HG03469 (cell line): ENCODE data around the gene TANGO2.
"Not testable (repeated sequence)": the region's sequence is repeated elsewhere in the genome, so short reads cannot be mapped to it uniquely, and the experiment has no call there.

Experiments
- ATAC-seq: cut with Tn5 transposase; IDR thresholded peaks from one replicate; pipeline ENCODE4 v1.9.1; 2021; ENCODE audit warnings: mild to moderate bottlenecking, moderate library complexity, moderate number of reproducible peaks; ENCODE audit not compliant: unreplicated experiment

Gene TANGO2

DNA sequence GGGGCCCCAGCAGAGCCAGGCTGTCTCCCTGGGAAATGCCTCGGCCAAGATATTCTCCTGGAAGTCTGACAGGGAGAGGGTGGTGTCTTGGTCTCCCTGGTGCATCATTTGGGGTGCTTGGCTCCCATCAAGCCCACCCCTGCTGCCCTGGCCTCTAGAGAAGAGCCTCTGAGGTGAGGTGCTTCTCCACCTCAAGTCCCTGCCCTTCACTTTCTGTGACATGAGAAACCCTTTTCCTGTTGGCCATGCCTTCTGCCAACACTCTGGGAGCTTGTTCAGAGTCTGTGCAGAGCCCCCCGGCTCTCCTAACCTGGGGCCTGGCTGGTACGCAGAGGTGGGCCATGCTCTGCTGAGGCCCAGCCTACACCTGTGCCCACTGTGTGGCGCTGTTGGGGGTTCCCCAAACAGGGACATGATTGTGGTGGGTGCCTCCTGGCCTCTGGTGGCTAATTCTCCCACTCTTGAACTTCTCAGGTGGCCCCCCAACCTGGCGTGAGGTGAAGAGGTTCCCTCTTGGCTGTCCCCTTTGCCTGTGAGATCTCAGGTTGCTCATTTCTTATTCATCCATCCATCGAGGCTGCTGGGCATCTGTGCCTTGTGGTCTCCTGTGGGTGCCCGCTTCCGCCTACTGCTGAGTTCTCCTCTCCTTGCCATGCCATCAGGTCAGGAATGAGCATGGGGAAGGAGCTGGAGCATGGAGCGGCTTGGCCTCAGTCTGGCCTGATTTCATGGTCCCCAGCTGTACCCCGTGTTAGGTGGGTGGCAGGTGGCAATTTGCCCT, 40.0 kb downstream of the TANGO2 start:
- no peak for ATAC-seq

DNA sequence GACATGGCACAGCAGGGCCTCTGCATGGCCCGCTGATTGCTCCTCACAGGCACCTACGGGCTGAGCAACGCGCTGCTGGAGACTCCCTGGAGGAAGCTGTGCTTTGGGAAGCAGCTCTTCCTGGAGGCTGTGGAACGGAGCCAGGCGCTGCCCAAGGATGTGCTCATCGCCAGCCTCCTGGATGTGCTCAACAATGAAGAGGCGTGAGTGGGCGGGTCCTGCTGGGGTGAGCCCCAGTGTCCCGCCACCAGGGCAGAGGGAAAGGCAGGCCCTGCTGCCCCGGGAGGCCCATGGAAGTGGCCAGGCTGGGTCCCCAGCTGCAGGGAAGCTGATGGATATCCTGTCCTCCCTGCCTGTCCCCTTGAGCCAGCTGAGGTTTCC, 40.6 kb downstream of the TANGO2 start:
- no peak for ATAC-seq

DNA sequence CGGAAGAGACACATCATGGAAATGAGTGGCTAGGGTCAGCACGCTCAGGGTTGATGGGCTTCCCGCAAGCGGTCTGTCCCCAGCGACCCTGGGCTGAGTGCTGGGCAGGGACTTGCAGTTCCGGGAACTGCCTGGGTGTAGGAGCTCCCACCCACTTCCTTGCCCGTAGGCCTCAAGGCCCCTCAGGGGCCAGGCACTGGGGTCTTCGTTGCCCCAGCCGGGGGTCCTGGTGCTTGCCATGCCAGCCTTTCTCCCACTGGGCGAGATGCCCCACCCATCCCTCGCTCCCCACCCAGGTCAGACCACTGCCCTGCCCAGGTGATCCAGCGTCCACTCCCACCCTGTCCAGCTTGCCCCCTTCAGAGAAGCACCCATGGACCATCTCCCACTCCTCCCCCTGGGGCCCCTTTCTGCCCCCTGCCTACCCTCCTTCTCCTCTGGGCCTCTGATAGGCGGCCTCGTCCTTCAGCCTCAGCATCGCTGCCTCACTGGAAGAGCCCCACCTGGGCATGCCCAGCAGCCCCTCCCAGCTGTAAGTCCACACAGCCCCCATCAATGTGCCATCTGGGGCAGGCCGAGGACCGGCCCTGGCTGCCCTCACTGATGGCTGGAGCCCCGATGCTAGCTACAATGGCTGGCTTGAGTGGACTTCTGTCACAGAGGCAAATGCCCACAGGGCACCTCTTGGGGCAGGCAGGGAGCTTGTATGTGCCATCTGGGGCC, 41.3 kb downstream of the TANGO2 start:
- no peak for ATAC-seq

DNA sequence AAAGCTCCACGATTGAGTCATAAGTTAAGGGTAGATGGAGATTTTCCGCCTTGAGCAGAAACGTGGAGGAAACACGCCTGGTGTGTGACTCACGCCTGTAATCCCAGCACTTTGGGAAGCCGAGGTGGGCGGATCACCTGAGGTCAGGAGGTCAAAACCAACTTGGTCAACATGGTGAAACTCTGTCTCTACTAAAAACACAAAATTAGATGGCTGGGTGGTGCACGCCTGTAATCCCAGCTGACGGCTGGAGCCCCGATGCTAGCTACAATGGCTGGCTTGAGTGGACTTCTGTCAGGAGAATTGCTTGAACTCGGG, 41.8 kb downstream of the TANGO2 start:
- ATAC-seq, result no peak

- no peak for ATAC-seq
Observed at GRCh38 chr22:20063271-20064139, 42.6 kb downstream of the TANGO2 start.

GRCh38 chr22:20064140-20064480, 43.2 kb downstream of the TANGO2 start:
- no peak for ATAC-seq

DNA sequence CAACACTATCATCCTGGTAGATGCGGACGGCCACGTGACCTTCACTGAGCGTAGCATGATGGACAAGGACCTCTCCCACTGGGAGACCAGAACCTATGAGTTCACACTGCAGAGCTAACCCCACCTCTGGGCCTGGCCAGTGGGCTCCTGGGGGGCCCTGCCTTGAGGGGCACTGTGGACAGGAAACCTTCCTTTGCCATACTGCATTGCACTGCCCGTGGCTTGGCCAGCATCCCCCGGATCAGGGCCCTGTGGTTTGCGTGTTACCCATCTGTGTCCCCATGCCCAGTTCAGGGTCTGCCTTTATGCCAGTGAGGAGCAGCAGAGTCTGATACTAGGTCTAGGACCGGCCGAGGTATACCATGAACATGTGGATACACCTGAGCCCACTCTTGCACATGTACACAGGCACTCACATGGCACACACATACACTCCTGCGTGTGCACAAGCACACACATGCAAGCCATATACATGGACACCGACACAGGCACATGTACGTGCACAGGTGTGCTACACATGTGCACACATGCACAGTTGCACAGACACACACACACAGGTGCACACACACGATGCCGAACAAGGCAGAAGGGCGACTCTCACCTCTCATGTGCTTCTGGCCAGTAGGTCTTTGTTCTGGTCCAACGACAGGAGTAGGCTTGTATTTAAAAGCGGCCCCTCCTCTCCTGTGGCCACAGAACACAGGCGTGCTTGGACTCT, 43.8 kb downstream of the TANGO2 start:
- ATAC-seq, result no peak

DNA sequence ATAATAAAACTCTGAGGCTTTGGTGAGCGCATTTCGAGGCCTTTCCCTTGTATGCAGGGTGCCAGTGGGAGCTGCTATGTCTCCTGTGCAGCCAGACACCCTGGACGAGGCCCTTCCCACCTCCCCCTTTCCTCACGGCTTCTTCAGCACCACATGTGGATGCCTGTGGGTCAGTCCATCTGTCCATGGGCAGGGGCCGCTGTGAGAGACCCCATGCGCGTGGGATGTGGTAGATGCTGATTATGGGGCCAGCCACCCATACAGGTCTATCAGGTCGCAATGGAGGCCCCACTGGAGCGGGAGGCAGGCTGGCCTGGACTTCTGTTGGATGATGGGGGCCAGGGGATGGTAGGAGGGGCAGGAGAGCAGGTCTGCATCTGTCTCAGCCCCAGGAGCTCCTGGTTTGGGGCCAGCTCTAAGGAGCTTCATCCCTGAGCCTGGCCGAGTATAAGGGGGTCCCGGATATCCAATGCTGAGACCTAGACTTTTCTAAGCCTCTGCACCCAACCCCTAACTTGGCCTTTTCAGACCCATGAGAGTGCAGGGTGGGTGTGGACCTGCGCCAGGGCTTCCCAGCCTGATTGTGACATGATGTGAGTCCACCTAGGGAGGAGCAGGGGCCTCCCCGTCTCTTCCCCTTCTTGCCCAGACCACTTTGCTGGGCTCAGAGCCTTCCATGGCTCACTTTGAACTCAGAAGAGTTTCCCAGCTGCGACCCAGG, 45.1 kb downstream of the TANGO2 start:
- ATAC-seq, result no peak

- ATAC-seq, result no peak
Observed at GRCh38 chr22:20066617-20067383, 45.9 kb downstream of the TANGO2 start.

GRCh38 chr22:20067384-20067682, 46.4 kb downstream of the TANGO2 start:
- not testable (repeated sequence) for ATAC-seq

DNA sequence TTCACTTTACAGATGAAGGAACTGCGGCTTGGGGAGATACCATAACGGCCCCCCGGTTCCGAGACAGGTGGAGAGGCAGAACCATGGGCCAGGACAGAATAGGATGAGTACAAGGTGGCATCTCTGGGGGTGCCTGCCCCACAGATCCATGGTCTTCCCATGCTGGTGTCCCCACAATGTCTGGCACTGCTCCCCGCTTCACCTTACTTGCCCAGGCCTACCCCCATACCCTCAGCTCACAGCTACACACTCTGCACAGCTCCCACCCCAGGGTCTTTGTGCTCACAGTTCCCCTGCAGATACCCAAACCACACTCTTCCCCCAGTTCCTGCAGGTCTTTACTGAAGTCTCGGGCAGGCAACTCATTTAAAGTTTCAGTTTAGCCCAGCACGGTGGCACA, 47.7 kb downstream of the TANGO2 start:
- no peak for ATAC-seq

DNA sequence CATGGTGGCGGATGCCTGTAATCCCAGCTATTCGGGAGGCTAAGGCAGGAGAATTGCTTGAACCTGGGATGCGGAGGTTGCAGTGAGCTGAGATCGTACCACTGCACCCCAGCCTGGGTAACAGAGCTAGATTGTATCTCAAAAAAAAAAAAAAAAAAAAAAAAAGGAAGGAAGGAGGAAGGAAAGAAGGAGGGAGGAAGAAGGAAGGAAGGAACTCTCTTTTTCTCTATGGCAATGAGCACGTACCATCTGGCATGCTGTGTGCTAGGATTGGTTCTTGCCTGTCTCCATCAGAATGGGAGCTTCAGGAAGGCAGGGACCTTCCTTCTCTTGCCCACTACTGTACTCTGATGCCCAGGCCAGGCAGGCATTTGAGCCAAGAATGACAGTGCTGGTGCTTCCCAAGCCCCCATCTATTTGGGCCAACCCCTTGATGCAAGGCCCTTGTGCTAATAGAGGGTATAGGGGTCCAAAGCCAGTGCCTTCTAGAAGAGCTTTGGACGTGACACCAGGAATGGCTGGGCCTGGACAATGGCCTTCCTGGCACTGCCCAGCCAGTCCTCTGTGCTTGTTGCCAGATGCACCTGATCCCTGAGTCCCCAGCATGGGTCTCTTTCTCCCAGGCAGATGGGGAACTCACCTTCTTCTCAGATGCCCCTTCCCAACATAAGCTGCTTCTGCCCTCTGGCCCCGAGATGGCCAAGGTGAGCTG, 48.6 kb downstream of the TANGO2 start:
- no peak for ATAC-seq

DNA sequence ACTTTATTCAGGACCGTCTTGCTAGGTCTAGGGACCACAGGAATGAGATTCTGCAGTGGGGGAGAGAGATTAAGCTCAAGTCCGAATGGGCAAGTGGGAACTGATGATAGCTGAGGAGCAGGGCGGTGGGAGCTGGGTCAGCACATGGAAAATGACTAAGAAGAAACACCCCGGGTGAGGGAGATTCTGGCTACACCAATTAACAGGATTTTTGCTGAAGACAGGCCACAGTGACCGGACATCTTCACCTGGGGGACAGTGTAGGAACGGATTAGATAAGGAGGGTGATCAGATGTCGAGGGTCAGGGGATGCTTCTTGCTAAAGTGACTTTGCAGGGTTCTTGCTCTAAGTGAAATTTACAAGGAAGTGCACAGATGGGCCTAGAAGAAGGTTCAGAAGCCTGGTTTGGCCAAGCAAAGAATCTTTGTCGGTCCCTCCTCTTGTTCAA, 50.6 kb downstream of the TANGO2 start:
- ATAC-seq, result no peak

DNA sequence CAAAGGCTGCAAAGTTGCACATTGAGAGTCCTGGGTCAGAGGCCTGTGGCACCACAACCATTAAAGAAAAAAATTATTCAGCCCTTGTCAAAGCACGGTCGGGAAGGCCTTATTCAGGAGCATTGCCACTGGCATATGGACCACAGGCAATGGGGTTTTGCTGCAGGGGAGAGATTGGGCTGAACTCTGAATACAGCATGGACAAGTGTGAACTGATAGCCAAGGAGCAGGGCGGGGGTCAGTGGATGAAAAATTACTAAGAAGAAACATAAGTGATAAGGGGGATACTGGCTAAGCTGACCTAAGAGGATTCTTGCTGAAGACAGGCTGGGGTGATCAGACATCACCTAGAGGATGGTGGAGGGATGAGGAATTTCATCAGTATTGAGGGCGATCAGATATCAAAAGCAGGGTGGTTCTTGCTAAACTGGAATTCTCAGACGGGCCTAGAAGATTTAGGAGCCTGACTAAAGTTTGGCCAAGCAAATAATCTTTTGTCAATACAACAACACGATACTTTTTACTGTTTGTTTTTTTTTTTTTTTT, 55.8 kb downstream of the TANGO2 start:
- ATAC-seq, result no peak

- peak; percentile 47 for ATAC-seq
Observed at GRCh38 chr22:20079745-20080444, 59.0 kb downstream of the TANGO2 start, which contains the start of gene DGCR8. Gene DGCR8, plus strand, starts transcription at chr22:20080241. Its CDS starts 5,723 bp downstream, at chr22:20085964.

- ATAC-seq, result peak; percentile 35
Observed at GRCh38 chr22:20080445-20080775, 59.5 kb downstream of the TANGO2 start.

DNA sequence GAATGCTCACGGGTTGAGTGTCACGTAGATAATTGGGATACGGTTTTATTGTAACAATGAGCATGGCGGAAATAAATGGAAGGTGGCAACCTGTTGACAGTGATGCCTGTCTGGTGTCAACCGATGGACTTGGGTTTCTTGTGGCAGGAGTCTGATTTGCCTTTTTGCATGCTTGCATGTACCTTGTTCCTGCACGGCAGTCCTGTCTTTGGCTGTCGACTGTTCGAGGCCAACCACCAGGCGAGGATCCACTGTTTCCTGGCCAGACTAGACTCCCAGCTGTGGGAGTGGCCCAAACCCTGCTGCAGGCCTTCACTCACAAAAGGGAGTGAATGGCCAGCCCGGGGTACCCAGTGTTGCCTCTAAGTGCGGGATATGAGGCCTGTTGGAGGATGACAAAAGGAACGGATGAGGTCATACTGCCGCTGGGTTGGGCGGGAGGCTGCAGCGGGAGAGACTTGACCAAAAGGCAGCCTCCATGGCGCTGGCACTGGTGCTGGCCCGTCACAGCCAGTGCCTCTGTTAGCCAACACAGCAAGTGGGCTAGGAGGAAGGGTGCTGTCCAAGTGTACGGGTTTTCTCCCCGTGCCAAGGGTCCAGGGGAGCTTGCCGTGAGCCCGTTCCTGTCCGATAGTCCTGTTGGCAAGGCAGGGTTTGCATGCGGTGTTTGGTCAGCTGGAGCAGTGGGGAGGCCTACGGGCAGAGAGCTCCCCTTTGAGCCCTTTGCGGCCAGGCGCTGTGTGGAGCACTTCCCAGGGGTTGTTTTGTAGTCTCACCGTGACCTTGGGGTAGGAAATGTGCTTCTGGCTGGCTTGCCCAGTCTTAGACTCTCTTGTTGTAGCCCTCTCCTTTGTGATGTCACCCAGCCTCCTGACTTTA, 60.1 kb downstream of the TANGO2 start:
- ATAC-seq, result no peak
